SK-N-SH (cell line): ENCODE results near the gene SLC6A3. TPM values are rescaled to one million over a fixed set of nuclear protein-coding genes. Genes with fewer than 3 reads are reported as not detected.

Experiments
- CTCF ChIA-PET: fragments of 300-600, 350-600 bp; formaldehyde crosslinking; extraction: SDS; loops from one replicate; lab custom pipeline; 2021; lab: Yijun Ruan, JAX
- POLR2A ChIA-PET: fragments of 350-600 bp; sonication (Branson Sonifier 250); formaldehyde crosslinking; extraction: SDS; loops from one replicate; lab custom pipeline; 2020; ENCODE audit warnings: antibody characterized with exemption, inconsistent platforms; lab: Yijun Ruan, JAX
- DNase-seq: peaks from one replicate; pipeline ENCODE4 v3.0.0; 2012
- H2AFZ ChIP-seq: fragments of 200-600 bp; sonication (generic); 2 replicates; pipeline ENCODE4 v1.8.1; 2016; ENCODE audit warnings: antibody characterized with exemption, mild to moderate bottlenecking, low read depth
- H3F3A ChIP-seq: fragments of 200-600 bp; sonication (generic); replicated peaks from 2 replicates; pipeline ENCODE3; 2016; ENCODE audit warnings: antibody characterized with exemption, mild to moderate bottlenecking; ENCODE audit not compliant: insufficient read depth
- H3K27ac ChIP-seq, 2 experiments: fragments of 200-500 bp in 1 of 2; fragments of 200-600 bp in 1 of 2; sonication (Bioruptor generic) in 1 of 2; sonication (generic), shearing (Covaris generic) in 1 of 2; 2 replicates each; pipeline versions ENCODE4 v1.5.1 to v1.6.1; 2014 to 2016; ENCODE audit warnings: low read depth in 2 of 2, inconsistent platforms in 1 of 2, low read length in 1 of 2, mild to moderate bottlenecking in 1 of 2, mixed read lengths in 1 of 2
- H3K27me3 ChIP-seq: fragments of 200-600 bp; sonication (generic), shearing (Covaris generic); 2 replicates; pipeline ENCODE4 v1.6.1; 2016; ENCODE audit warnings: mixed run types; ENCODE audit not compliant: insufficient read depth
- H3K36me3 ChIP-seq, 2 experiments: fragments of 200-500 bp in 1 of 2; fragments of 200-600 bp in 1 of 2; sonication (Bioruptor generic) in 1 of 2; sonication (generic) in 1 of 2; replicated peaks in 1 of 2; 2 replicates each; pipeline versions ENCODE3 to v1.5.1; 2014 to 2016; ENCODE audit warnings: low read length in 1 of 2, mild to moderate bottlenecking in 1 of 2; ENCODE audit not compliant: insufficient read depth in 2 of 2, control insufficient read depth in 1 of 2
- H3K4me1 ChIP-seq, 2 experiments: fragments of 200-500 bp in 1 of 2; fragments of 200-600 bp in 1 of 2; sonication (Bioruptor generic) in 1 of 2; sonication (generic), shearing (Covaris generic) in 1 of 2; 2 replicates each; pipeline versions ENCODE4 v1.5.1 to v1.6.1; 2014 to 2016; ENCODE audit warnings: low read depth in 1 of 2, low read length in 1 of 2, mixed run types in 1 of 2; ENCODE audit not compliant: insufficient read depth in 2 of 2, control insufficient read depth in 1 of 2
- H3K4me2 ChIP-seq: fragments of 200-600 bp; sonication (generic), shearing (Covaris generic); 2 replicates; pipeline ENCODE4 v1.6.1; 2017; ENCODE audit warnings: mixed run types
- H3K4me3 ChIP-seq, 2 experiments: fragments of 200-500 bp in 1 of 2; fragments of 200-600 bp in 1 of 2; sonication (Bioruptor generic) in 1 of 2; sonication (generic), shearing (Covaris generic) in 1 of 2; 2 replicates each; pipeline versions ENCODE4 v1.5.1 to v1.8.1; 2014 to 2016; ENCODE audit warnings: low read depth in 2 of 2, inconsistent platforms in 1 of 2, low read length in 1 of 2, mild to moderate bottlenecking in 1 of 2, mixed read lengths in 1 of 2, moderate library complexity in 1 of 2
- H3K79me2 ChIP-seq: fragments of 200-600 bp; sonication (generic); 2 replicates; pipeline ENCODE4 v1.8.1; 2017; ENCODE audit warnings: mild to moderate bottlenecking; ENCODE audit not compliant: insufficient read depth
- H3K9ac ChIP-seq: fragments of 200-600 bp; sonication (generic); 2 replicates; pipeline ENCODE4 v1.6.1; 2017; ENCODE audit warnings: mixed run types
- H3K9me2 ChIP-seq: fragments of 200-600 bp; sonication (generic); 2 replicates; pipeline ENCODE4 v1.6.1; 2017; ENCODE audit warnings: mixed run types
- H3K9me3 ChIP-seq: fragments of 200-600 bp; sonication (generic); 2 replicates; pipeline ENCODE4 v1.6.1; 2017; ENCODE audit warnings: mixed run types, mild to moderate bottlenecking, moderate library complexity
- H4K20me1 ChIP-seq: fragments of 200-600 bp; sonication (generic); 2 replicates; pipeline ENCODE4 v1.6.1; 2017; ENCODE audit warnings: mild to moderate bottlenecking, mixed run types; ENCODE audit not compliant: insufficient read depth
- CHD2 ChIP-seq: fragments of 150-350 bp; IDR thresholded peaks from 2 replicates; pipeline ENCODE4 v1.6.1; 2018; ENCODE audit warnings: low read length; ENCODE audit not compliant: partially characterized antibody
- ELF1 ChIP-seq: IDR thresholded peaks from 2 replicates; pipeline ENCODE4 v1.4.0; 2012
- FOSL2 ChIP-seq: IDR thresholded peaks from 2 replicates; pipeline ENCODE4 v1.4.0; 2012; ENCODE audit warnings: low read depth, mild to moderate bottlenecking, moderate library complexity, borderline replicate concordance
- GABPA ChIP-seq: IDR thresholded peaks from 2 replicates; pipeline ENCODE4 v1.4.0; 2012; ENCODE audit warnings: low read depth, mild to moderate bottlenecking
- GATA2 ChIP-seq: sonication (generic); formaldehyde crosslinking; IDR thresholded peaks from 2 replicates; pipeline ENCODE4 v1.5.0; 2020; ENCODE audit warnings: mild to moderate bottlenecking, missing genetic modification reagents
- IRF3 ChIP-seq: fragments of 150-350 bp; IDR thresholded peaks from 2 replicates; pipeline ENCODE4 v1.6.1; 2016; ENCODE audit warnings: mild to moderate bottlenecking, low read depth, low read length
- MEF2A ChIP-seq: IDR thresholded peaks from 2 replicates; pipeline ENCODE4 v1.4.0; 2012; ENCODE audit warnings: low read depth, borderline replicate concordance
- NFIC ChIP-seq: IDR thresholded peaks from 2 replicates; pipeline ENCODE4 v1.4.0; 2012; ENCODE audit warnings: borderline replicate concordance
- NRF1 ChIP-seq: IDR thresholded peaks from 2 replicates; pipeline ENCODE4 v1.6.1; 2012; ENCODE audit warnings: low read depth, mild to moderate bottlenecking, low read length
- PBX3 ChIP-seq: IDR thresholded peaks from 2 replicates; pipeline ENCODE4; 2012
- RAD21 ChIP-seq: IDR thresholded peaks from 2 replicates; pipeline ENCODE4 v1.6.1; 2012; ENCODE audit warnings: mild to moderate bottlenecking, low read length
- RCOR1 ChIP-seq: fragments of 150-350 bp; IDR thresholded peaks from 2 replicates; pipeline ENCODE4 v1.6.1; 2017; ENCODE audit warnings: antibody characterized with exemption, low read length
- REST ChIP-seq: IDR thresholded peaks from 2 replicates; pipeline ENCODE4 v1.6.1; 2012; ENCODE audit warnings: mild to moderate bottlenecking, low read depth, low read length, moderate library complexity
- RXRA ChIP-seq: IDR thresholded peaks from 2 replicates; pipeline ENCODE4 v1.4.0; 2012; ENCODE audit warnings: low read depth, mild to moderate bottlenecking, borderline replicate concordance
- SMC3 ChIP-seq: IDR thresholded peaks from 2 replicates; pipeline ENCODE4 v1.6.1; 2012; ENCODE audit warnings: low read depth, low read length, improper control_type of control experiment
- TAF1 ChIP-seq: IDR thresholded peaks from 2 replicates; pipeline ENCODE4 v1.6.1; 2012; ENCODE audit warnings: low read depth, mild to moderate bottlenecking, low read length, moderate library complexity, borderline replicate concordance
- USF1 ChIP-seq: IDR thresholded peaks from 2 replicates; pipeline ENCODE4 v1.4.0; 2012; ENCODE audit warnings: low read depth, borderline replicate concordance
- YY1 ChIP-seq: IDR thresholded peaks from 2 replicates; pipeline ENCODE4 v1.4.0; 2012; ENCODE audit warnings: low read depth, mild to moderate bottlenecking
- ZBTB33 ChIP-seq: IDR thresholded peaks from 2 replicates; pipeline ENCODE4 v1.4.0; 2012; ENCODE audit warnings: low read depth, borderline replicate concordance
- WGBS: methylation state at CpG from one replicate; pipeline ENCODE4 v1.1.6; 2017; ENCODE audit warnings: low lambda C conversion rate; 5-methylcytosine and 5-hydroxymethylcytosine counted together
- polyA plus RNA-seq, 3 experiments: library from polyadenylated mRNA; depleted of rRNA; stranded (reverse); fragments of >200 nt; gene quantifications; 2 replicates each; pipeline ENCODE4 v1.2.3, GENCODE V29; 2012

Gene SLC6A3
- polyA plus RNA-seq, 1 of the 3 experiments (the other 2 are of a cell fraction) = not detected

GRCh38 chr5:1473746-1474145, 28.5 kb upstream of the SLC6A3 start:
- ChIA-PET CTCF (interaction anchor here (1.2 kb wide), 1 partner anchor 171 kb away, joined by 5 read pairs; no protein-coding TSS in a partner anchor), POLR2A (no interaction called here)
- H3K9ac ChIP-seq = no peak overlapping the region
- 0 out of 2 replicates have a peak, but pooled peaks cover 8% of the 10 kb centered on the region for H4K20me1 ChIP-seq
- no peaks in the 10 kb centered on the region for H3K27me3 ChIP-seq
- no peak overlapping the region for H2AFZ ChIP-seq
- no peak overlapping the region for H3K4me3 ChIP-seq
- H3K79me2 ChIP-seq = no peaks in the 10 kb centered on the region
- H3K36me3 ChIP-seq = peaks cover 3 to 53% of the 10 kb centered on the region in 2 experiments
- H3K9me2 ChIP-seq = no peaks in the 10 kb centered on the region
- TF ChIP-seq ELF1 (no peak), RAD21 (no peak), MEF2A (no peak), ZBTB33 (no peak), RXRA (no peak), GATA2 (CRISPR knock-in tag) (no peak), RCOR1 (no peak), FOSL2 (no peak), TAF1 (no peak), NFIC (no peak), NRF1 (no peak)
- TF ChIP-seq, all 33 proteins: peak for 0
- 97% methylated on average over 12 of the region's 12 CpGs for WGBS
- H3K27ac ChIP-seq = no peak overlapping the region
- H3K4me1 ChIP-seq = peaks cover 0 to 8% of the 10 kb centered on the region in 2 experiments; a peak in 1 of 4 replicates
- H3K9me3 ChIP-seq = no peaks in the 10 kb centered on the region
- peaks cover 10% of the 10 kb centered on the region for H3F3A ChIP-seq
- H3K4me2 ChIP-seq = no peak overlapping the region
- DNase-seq = peak; percentile 4

GRCh38 chr5:1472964-1473628, 27.9 kb upstream of the SLC6A3 start:
- H4K20me1 ChIP-seq = 0 out of 2 replicates have a peak, but pooled peaks cover 8% of the 10 kb centered on the region
- peaks cover 0 to 8% of the 10 kb centered on the region in 2 experiments; a peak in 1 of 4 replicates for H3K4me1 ChIP-seq
- peaks cover 10% of the 10 kb centered on the region for H3F3A ChIP-seq
- ChIA-PET POLR2A (no interaction called here), CTCF (no interaction called here)
- no peaks in the 10 kb centered on the region for H3K79me2 ChIP-seq
- H3K9ac ChIP-seq = no peak overlapping the region
- H3K9me2 ChIP-seq = no peaks in the 10 kb centered on the region
- no peak for DNase-seq
- WGBS = 97% methylated on average over 13 of the region's 23 CpGs
- H3K36me3 ChIP-seq = peaks cover 5 to 47% of the 10 kb centered on the region in 2 experiments
- H3K4me2 ChIP-seq = no peak overlapping the region
- H3K9me3 ChIP-seq = no peaks in the 10 kb centered on the region
- H3K27ac ChIP-seq = no peak overlapping the region
- H3K4me3 ChIP-seq = no peak overlapping the region
- no peak overlapping the region for H2AFZ ChIP-seq
- no peaks in the 10 kb centered on the region for H3K27me3 ChIP-seq
- TF ChIP-seq REST (no peak), GABPA (no peak), ELF1 (no peak), RCOR1 (no peak), CHD2 (no peak), TAF1 (no peak), IRF3 (no peak), PBX3 (no peak), SMC3 (no peak), YY1 (no peak), GATA2 (CRISPR knock-in tag) (no peak), USF1 (no peak)
